T47D (cell line): ENCODE results near the gene CBFA2T3.

ENCODE experiments used
- DNase-seq, 2 experiments: peaks; one replicate each; pipeline versions ENCODE4 v3.0.0 to v3.0.0-alpha.2; 2011 to 2012; ENCODE audit warnings: low read depth in 1 of 2, low spot score in 1 of 2
- JUND ChIP-seq: IDR thresholded peaks from 2 replicates; pipeline ENCODE4 v1.6.1; 2012; ENCODE audit warnings: low read depth
- in situ Hi-C: cut with HindIII; loops from 2 replicates; pipeline ENCODE4 v1.10.0; 2016; ENCODE audit warnings: low sequenced_read_pairs, low pct_unique_long_range_greater_than_20kb

CBFA2T3 gene

DNA sequence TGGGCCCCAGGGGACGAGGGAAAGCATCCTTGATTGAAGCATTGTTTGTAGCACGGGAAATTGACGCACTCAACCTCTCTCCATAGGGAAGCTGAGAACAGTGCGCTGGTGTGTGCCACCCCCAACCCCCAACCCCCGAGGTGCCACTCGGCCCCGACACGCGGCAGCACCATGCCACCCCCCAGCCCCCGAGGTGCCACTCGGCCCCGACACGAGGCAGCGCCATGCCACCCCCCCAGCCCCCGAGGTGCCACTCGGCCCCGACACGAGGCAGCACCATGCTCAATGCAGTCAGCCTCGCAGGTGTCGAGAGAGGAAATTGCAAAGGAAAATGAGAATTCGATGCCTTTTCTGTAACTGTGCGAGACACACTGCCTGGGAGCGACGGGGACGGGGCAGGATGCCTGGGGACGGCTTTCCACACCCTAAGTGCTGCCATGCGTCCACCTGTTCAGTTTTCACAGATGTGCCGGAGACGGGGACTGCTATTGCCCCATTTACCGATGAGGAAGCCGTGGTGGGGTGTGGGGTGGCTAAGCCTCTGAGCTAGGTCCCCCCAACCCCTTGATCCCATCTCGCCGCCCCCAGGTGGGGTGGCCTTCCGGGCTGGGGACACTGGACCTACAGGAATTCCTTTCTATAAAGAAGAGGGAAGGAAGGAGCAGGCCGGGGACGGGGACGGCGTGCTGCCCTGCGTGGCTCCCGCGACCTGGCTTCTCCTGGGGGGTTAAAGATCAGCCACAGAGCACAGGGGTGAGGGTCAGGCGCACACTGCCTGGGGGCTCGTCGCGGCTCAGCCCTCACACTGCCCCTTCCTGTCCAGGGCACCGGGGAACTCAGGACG is 9.8 kb downstream of the CBFA2T3 start:
- TF ChIP-seq JUND: no peak
- in situ Hi-C loops: no loop called here
- DNase-seq: no peak

DNA sequence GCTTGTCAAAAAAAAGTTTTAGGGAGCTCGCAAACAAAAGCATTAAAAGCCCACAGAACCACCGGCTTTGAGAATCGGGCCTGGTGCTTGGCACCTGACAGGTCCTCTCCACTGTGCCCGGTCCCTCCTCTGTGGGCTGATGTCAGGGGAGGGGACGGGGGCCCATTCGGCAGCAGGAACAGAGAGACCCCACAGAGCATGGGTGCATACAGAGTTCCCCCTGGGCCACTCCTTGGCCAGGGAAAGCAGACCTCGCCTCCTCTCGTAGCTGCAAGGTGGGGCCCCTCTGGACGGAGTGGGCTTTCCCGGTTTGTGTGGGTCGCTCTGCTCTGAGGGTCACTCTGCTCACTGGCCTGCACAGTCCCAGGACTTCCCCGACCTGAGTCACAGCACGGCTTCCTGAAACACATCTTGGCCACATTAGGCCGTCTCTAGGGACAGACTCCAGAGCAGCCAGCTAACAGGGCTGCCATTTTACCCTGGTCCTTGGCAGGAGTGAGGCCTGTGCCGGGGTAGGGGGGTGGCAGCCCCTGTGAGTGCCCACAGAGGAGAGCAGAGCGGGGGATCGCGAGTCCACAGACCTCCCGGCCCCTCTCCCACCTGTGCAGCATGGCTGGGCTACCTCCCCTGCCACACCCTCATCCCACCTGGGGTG is 11.1 kb downstream of the CBFA2T3 start:
- DNase-seq: no peak
- no peak for TF ChIP-seq JUND
- in situ Hi-C loops: no loop called here

DNA sequence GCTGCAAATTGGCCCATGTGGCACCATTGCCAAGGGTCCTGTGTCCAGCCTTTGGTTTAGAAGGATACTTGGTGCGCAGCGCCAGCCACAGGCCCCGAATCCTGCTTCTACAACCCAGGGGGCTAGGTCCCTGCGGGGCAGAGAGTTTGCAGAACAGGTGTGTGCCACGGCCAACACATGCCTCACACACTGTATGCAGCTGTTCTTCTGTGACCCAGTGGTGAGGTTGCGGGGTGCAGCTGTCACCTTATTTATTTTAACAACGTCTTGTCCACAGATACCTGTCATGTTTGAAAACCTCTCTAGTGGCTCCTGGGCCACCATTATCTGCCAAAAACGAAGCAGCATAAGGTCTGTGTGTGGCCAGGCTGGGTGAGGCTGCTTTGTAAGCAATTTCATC is 11.6 kb downstream of the CBFA2T3 start:
- no peak for TF ChIP-seq JUND
- in situ Hi-C loops: no loop called here
- no peak for DNase-seq

DNA sequence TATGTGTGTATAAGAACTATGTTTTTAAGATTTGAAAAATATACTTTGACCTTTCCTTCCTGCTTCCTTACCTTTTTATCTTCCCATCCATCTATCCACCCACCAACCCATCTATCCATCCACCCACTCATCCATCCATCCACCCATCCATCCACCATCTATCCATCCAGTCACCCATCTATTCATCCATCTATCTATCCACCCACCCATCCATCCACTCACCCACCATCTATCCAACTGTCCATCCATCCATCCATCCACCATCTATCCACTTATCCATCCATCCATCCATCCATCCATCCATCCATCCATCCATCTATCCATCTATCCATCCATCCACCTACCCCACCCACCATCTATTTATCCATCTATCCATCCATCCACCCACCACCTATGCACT is 12.4 kb downstream of the CBFA2T3 start:
- TF ChIP-seq JUND: no peak
- in situ Hi-C loops: no loop called here

DNA sequence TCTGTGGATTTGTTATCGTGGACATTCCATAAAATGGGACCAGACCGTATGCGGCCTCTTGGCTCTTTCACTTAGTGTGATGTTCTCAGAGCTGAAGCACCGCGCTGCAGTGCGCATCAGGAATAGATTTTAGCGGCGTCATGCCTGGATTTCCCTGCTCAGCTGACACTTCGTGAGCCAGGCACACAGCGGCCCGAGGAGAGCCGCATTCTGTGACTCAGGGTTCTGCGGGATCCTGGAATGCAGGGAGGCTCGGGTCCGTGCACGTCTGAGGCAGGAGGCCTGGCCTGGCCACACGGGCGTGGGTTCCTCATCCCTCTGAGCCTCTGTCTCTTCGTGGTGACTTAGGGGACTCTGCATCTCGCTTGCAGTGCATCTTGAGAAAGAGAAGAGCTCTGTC is 13.4 kb downstream of the CBFA2T3 start:
- in situ Hi-C loops: no loop called here
- no peak for TF ChIP-seq JUND
- DNase-seq: no peak

More for the DNA sequence above, 12.4 kb downstream of the CBFA2T3 start:
- no peak for DNase-seq

DNA sequence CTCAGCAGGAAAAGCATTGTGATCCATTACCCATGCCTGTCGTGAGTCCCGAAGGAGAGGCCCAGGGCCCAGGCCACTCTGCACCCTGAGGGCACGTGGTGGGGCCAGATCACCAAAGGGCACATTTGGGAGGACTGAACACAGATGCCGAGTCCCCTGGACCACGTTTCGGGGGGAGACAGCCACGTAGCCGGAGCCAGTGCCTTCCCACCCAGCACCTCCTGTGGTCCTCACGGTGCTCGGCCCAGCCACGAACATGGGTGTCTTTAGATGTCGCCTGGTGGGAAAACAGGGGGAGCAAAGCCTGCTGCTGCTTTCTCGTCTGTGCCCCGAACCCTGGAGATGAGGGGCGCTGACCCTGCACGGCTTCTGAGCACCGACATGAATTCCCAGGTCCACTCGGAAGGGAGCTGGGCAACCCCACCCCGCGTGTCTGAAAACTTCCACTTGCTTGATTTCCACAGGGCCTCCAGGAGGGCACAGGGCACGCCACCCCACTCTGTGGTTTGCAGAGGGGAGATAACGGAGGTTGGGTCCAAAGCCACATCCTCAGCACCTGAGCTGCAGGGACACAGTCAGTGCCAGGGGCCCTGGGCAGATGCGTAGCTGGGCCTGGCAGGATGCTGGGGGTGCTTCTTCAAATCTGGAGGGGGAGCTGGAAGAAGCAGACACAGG is 14.4 kb downstream of the CBFA2T3 start:
- no peak for TF ChIP-seq JUND
- DNase-seq: no peak
- in situ Hi-C loops: no loop called here

DNA sequence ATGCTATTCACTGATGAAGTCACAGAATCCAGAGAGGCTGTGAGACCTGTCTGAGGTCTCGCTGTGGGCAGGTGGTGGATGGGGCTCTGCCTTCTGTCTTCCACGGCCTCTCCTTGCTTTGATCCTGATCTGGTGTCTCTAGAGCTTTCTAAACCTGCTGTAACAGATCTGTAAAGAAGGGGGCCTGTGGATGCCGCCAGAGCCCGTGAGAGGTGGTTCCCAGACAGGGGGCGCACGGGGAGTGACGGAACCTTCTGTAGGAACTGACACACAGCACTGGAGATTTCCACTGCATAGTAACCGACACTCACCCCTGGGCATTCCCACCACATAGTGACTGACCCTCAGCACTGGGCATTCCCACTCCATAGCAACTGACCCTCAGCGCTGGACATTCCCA is 16.0 kb downstream of the CBFA2T3 start:
- no peak for DNase-seq
- no peak for TF ChIP-seq JUND
- in situ Hi-C loops: no loop called here

DNA sequence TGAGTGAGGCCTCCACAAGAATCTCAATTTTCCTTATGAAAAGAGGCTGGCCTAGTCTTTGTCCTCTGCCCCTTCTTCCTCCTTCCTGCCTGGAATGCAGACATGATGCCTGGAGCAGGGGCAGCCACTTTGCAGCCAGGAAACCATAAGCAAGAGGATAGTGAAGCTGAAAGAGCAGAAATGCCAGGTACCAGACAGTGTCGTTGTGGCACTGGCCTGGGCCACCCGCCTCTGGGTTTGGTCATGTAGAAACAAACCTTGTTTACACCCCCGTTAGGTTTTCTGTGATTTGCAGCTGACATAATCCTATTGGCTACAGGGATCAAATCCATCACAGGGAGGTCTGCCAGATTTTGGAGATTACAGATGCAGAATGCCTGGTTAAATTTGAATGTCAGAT is 16.5 kb downstream of the CBFA2T3 start:
- in situ Hi-C loops: no loop called here
- no peak for TF ChIP-seq JUND
- DNase-seq: no peak

DNA sequence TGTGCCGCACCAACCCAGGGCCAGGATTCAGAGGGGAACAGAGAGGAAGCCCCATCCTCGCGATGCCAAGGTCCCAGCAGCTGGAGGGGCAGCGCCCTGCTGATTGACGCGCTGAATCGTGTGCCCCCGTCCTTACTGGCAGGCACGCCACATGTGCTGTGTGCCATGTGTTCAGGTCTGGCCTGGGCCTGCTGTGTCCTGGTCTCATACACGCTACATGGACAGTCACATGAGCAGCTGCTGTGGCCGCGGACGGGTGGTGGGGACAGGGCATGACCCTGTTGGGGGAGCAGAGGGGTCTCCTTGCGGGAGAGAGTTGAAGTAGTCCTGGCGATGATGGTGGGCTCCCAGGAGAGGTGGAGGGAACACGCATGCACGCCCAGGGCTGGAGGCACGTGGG is 18.0 kb downstream of the CBFA2T3 start:
- TF ChIP-seq JUND: no peak
- DNase-seq: no peak
- in situ Hi-C loops: no loop called here

DNA sequence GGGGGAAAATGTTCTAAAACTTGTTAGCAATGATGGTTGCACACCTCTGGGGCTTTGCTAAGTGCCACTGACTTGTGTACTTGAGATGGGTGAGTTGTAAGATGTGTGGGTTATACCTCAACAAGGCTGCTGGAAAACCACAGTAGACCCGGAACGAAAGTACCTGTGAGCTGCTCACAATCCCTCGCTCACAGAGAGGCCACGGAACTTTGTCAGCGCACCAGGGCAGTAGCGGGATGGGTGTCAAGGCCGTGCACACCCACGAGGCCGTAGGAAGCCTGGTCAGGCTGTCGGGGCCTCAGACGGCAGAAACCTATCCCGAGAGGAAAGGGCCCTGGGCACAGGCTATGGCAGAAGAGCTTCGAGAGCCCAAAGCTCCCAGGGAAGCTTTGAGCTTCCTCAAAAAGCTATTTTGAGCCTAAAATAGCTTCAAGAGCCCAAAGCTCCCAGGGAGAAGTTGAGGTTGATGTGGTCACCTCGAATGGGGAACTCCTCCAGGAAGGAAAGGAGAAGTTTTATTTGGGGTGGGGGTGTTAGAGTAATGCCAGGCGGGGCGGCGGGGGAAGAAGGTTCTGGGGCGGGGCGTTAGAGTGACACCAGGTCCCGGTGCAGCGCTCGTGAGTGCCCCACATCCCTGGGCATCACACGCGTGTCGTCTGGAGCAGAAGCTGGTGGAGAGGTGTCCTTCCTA is 19.0 kb downstream of the CBFA2T3 start:
- DNase-seq: no peak
- no peak for TF ChIP-seq JUND
- in situ Hi-C loops: no loop called here

DNA sequence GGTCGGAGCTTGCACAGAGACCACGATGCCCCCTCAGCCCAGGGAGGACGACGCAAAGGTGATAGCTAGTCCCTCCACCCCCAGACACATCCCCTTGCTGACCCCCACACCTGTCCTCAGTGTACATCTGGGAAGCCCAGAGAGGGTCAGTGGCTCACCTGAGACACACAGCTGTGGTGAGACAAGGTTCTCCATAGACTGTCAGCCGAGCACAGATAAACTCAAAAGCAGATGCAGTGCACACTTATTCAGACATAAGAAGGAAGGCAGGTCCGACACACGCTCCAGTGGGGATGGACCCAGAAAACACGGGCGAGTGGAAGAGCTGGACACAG is 19.6 kb downstream of the CBFA2T3 start:
- in situ Hi-C loops: no loop called here
- TF ChIP-seq JUND: no peak
- DNase-seq: no peak

DNA sequence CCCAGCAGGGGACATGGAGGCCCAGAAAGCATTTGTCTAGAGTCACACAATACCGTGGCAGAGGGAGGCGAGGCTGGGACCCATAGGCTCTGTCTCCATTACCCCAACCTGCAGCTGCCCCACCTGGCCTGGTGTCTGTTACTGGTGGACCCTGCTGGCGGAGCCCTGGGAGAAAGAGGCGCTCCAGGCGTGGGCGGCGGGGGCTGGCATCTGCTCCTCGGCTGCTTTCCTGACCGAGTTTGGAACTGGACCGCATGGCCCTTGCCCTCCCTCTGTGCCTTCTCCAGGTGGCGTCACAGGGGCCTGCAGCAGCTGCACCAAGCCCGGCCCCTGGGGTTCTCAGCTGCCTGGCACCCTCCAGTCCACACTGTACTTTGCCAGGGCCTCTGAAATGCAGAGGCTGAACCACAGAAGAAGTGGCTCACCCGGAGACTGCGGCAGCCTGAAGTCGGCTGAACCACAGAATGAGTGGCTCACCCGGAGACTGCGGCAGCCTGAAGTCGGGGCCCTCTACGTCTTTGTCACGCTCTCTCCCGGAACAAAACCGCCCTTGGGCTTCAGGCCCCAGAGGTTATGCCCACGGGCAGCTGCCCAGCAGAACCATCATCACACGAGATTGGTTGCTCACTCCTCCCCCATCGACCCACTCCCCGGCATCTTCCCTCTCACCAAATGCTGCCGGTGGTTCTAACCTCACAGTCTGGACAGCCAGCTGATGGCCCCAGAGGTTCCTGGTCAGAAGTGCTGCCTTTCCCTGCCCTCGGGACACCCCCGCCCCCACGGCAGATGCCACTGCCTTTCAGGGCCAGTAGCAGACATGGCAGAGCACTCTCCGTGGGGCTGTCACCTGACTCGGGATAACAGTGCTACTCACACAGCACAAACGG is 20.2 kb downstream of the CBFA2T3 start:
- TF ChIP-seq JUND: no peak
- DNase-seq: no peak
- in situ Hi-C loops: no loop called here
